ENCODE measurements around the gene FFAR4. TPM values are rescaled to one million over a fixed set of nuclear protein-coding genes. Genes with fewer than 3 reads are reported as not detected.

FFAR4 gene
- total RNA-seq, 1 donor from 2014 or later, result not detected

- DNase-seq (ENCODE audit: low spot score), result no peak
- Mint-ChIP-seq H3K36me3 (ENCODE audit: low read depth) (no peaks in the 10 kb centered on the region), H3K4me1 (ENCODE audit: low read depth) (no peaks in the 10 kb centered on the region), H3K27ac (no peak overlapping the region), H3K9me3 (peaks cover 11% of the 10 kb centered on the region), H3K4me3 (no peak overlapping the region), H3K27me3 (ENCODE audit: insufficient read depth) (peaks cover 7% of the 10 kb centered on the region)
- intact Hi-C loops (cut with micrococcal nuclease), result no loop called here
Observed at GRCh38 chr10:93579089-93579488, 12.6 kb downstream of the FFAR4 start.

DNA sequence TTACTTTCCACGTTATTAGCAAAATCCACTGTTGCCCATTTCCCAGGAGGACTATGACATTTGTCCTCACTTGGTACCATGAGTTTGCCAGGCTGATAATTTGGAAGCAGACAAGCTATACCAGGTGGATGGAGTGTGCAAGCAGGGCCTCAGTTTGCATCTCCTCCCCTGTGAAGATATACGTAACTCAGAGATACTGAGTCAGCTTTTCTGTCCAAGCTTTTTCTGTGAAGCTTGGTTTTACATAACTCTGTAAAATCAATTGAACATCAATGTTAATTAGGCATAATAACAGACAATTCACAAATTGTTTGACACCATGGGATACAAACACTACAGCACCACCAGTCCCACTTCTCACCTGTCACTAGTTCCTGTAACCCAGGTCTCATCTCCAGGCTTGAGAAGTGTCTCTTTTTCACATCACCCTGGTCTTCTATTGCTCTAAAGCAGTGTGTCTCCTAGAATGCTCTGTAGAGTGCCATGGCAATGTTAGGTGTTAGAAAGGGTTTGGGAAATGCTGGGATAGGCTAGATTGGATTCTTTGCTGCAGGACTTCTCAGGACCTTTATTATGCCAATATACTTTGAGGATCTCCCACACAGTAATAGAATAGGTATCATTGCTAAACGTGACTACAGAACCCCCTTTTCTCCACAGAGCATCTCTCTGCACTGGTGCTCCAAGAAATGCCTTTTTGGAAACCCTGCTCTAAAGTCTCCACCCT is 13.7 kb downstream of the FFAR4 start:
- Mint-ChIP-seq H3K9me3 (peaks cover 11% of the 10 kb centered on the region), H3K36me3 (ENCODE audit: low read depth) (no peaks in the 10 kb centered on the region), H3K27me3 (ENCODE audit: insufficient read depth) (peaks cover 6% of the 10 kb centered on the region), H3K4me3 (no peak overlapping the region), H3K27ac (no peak overlapping the region), H3K4me1 (ENCODE audit: low read depth) (no peaks in the 10 kb centered on the region)
- intact Hi-C loops (cut with micrococcal nuclease), result no loop called here
- no peak for DNase-seq (ENCODE audit: low spot score)

DNA sequence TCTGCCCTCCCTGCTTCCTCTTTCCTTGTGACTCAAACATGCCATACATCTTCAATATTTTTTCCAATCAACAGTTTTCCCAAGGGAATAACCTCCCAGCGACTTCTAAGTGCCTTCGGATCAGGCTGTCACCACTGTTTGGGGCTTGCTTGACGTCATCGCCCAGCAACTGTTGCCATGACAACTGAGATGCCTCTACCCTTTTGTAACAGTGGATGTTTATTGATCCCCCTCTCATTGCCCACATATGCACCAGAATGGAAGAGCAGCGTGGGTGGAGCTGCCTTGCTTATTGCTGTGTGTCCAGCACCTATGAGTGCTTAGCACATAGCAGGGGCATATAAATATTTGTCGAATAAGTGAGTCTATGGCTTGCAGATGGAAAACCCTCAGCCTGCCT is 14.4 kb downstream of the FFAR4 start:
- intact Hi-C loops (cut with micrococcal nuclease), result no loop called here
- H3K27me3 Mint-ChIP-seq (ENCODE audit: insufficient read depth), result peaks cover 6% of the 10 kb centered on the region

GRCh38 chr10:93584445-93584844 is 18.0 kb downstream of the FFAR4 start:
- Mint-ChIP-seq H3K27me3 (ENCODE audit: insufficient read depth) (peaks cover 6% of the 10 kb centered on the region), H3K27ac (no peak overlapping the region), H3K4me3 (no peak overlapping the region), H3K9me3 (peaks cover 8% of the 10 kb centered on the region), H3K36me3 (ENCODE audit: low read depth) (no peaks in the 10 kb centered on the region), H3K4me1 (ENCODE audit: low read depth) (no peaks in the 10 kb centered on the region)
- intact Hi-C loops (cut with micrococcal nuclease), result no loop called here
- DNase-seq (ENCODE audit: low spot score), result no peak

More for the DNA sequence above, 14.4 kb downstream of the FFAR4 start:
- H3K9me3 Mint-ChIP-seq, result peaks cover 11% of the 10 kb centered on the region
- no peak overlapping the region for H3K4me3 Mint-ChIP-seq
- no peak for DNase-seq (ENCODE audit: low spot score)
- no peaks in the 10 kb centered on the region for H3K36me3 Mint-ChIP-seq (ENCODE audit: low read depth)
- H3K27ac Mint-ChIP-seq, result no peak overlapping the region
- no peaks in the 10 kb centered on the region for H3K4me1 Mint-ChIP-seq (ENCODE audit: low read depth)

GRCh38 chr10:93589648-93590562 is 23.4 kb downstream of the FFAR4 start:
- Mint-ChIP-seq H3K4me3 (no peak overlapping the region), H3K9me3 (no peaks in the 10 kb centered on the region), H3K27ac (no peak overlapping the region), H3K36me3 (ENCODE audit: low read depth) (no peaks in the 10 kb centered on the region), H3K27me3 (ENCODE audit: insufficient read depth) (peaks cover 4% of the 10 kb centered on the region), H3K4me1 (ENCODE audit: low read depth) (no peaks in the 10 kb centered on the region)
- intact Hi-C loops (cut with micrococcal nuclease), result no loop called here
- DNase-seq (ENCODE audit: low spot score), result no peak

- DNase-seq (ENCODE audit: low spot score), result no peak
- Mint-ChIP-seq H3K4me3 (no peak overlapping the region), H3K27ac (no peak overlapping the region), H3K36me3 (ENCODE audit: low read depth) (no peaks in the 10 kb centered on the region), H3K27me3 (ENCODE audit: insufficient read depth) (peaks cover 4% of the 10 kb centered on the region), H3K9me3 (no peaks in the 10 kb centered on the region), H3K4me1 (ENCODE audit: low read depth) (no peaks in the 10 kb centered on the region)
- intact Hi-C loops (cut with micrococcal nuclease), result no loop called here
Observed at GRCh38 chr10:93590638-93591037, 24.2 kb downstream of the FFAR4 start.

- intact Hi-C loops (cut with micrococcal nuclease), result no loop called here
- no peaks in the 10 kb centered on the region for H3K9me3 Mint-ChIP-seq
- H3K27me3 Mint-ChIP-seq (ENCODE audit: insufficient read depth), result peaks cover 4% of the 10 kb centered on the region
- no peak overlapping the region for H3K27ac Mint-ChIP-seq
- no peak for DNase-seq (ENCODE audit: low spot score)
- H3K36me3 Mint-ChIP-seq (ENCODE audit: low read depth), result no peaks in the 10 kb centered on the region
- no peaks in the 10 kb centered on the region for H3K4me1 Mint-ChIP-seq (ENCODE audit: low read depth)
- no peak overlapping the region for H3K4me3 Mint-ChIP-seq
Observed at GRCh38 chr10:93591065-93591808, 24.8 kb downstream of the FFAR4 start.

DNA sequence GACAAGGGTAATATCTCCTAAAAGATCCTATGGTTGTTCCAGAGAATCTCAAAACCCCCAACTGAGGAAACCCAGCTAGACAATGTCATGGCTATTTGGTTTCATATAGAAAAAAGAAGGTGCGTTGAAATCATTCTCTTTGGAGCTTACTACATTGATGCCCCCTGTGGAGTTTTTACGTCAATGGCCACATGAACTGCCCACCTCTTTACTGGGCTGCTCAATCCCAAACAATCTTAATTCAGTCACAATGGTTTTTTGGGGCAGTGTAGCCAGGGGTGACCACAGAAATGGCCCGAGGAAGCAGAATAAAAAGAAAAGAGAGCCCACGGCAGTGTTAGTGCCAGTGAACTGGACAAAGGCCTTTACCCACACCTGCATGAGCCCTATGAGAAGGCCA is 26.8 kb downstream of the FFAR4 start:
- H3K9me3 Mint-ChIP-seq, result no peaks in the 10 kb centered on the region
- intact Hi-C loops (cut with micrococcal nuclease), result no loop called here

DNA sequence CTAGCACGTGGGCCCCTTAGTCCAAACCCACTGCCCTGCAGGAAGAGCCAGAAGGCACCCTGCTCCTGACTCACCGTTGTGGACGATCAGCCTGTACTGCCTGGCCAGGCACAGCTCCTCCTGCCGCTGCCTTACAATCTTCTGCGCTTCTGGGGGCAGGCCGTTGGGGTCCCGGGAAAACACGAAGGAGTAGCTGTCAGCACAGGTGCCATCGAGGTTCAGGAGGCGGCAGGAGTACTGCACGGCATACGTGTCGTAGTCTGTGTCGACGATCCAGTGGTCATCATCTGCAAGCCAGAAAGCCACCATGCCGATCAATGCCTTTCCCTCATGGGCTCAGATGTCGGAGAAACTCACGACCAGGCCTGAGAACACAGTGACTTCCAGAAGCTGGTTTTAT is 27.3 kb downstream of the FFAR4 start:
- Mint-ChIP-seq H3K9me3 (no peaks in the 10 kb centered on the region), H3K4me3 (no peak overlapping the region), H3K27ac (no peak overlapping the region), H3K36me3 (ENCODE audit: low read depth) (no peaks in the 10 kb centered on the region), H3K4me1 (ENCODE audit: low read depth) (no peaks in the 10 kb centered on the region), H3K27me3 (ENCODE audit: insufficient read depth) (peaks cover 6% of the 10 kb centered on the region)
- intact Hi-C loops (cut with micrococcal nuclease), result no loop called here
- DNase-seq (ENCODE audit: low spot score), result no peak

More for the DNA sequence above, 26.8 kb downstream of the FFAR4 start:
- Mint-ChIP-seq H3K4me1 (ENCODE audit: low read depth) (no peaks in the 10 kb centered on the region), H3K36me3 (ENCODE audit: low read depth) (no peaks in the 10 kb centered on the region), H3K27me3 (ENCODE audit: insufficient read depth) (peaks cover 5% of the 10 kb centered on the region), H3K4me3 (no peak overlapping the region), H3K27ac (no peak overlapping the region)
- no peak for DNase-seq (ENCODE audit: low spot score)

DNA sequence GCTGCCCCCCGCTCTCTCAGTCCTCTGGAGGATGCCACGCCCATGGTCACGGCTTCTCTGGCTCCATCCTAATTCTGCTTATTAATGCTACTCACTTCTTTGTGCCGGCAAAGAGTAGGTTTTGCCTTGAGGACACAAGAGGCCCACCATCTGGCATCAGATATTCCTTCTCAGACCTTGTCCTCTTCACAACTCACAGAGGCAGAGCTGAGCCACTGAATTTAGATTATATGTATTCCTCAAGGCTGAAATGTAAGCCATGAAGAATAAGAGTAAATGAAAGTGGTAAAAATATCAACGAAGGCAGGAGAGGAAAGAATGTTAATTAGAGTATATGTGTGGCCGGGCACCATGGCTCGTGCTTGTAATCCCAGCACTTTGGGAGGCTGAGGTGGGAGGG is 28.1 kb downstream of the FFAR4 start:
- H3K9me3 Mint-ChIP-seq, result no peaks in the 10 kb centered on the region
- H3K4me3 Mint-ChIP-seq, result no peak overlapping the region
- H3K27me3 Mint-ChIP-seq (ENCODE audit: insufficient read depth), result peaks cover 6% of the 10 kb centered on the region
- intact Hi-C loops (cut with micrococcal nuclease), result no loop called here
- DNase-seq (ENCODE audit: low spot score), result no peak
- H3K4me1 Mint-ChIP-seq (ENCODE audit: low read depth), result no peaks in the 10 kb centered on the region
- H3K36me3 Mint-ChIP-seq (ENCODE audit: low read depth), result no peaks in the 10 kb centered on the region
- H3K27ac Mint-ChIP-seq, result no peak overlapping the region

GRCh38 chr10:93595378-93596161 is 29.1 kb downstream of the FFAR4 start:
- peaks cover 15% of the 10 kb centered on the region for H3K27me3 Mint-ChIP-seq (ENCODE audit: insufficient read depth)
- no peaks in the 10 kb centered on the region for H3K4me1 Mint-ChIP-seq (ENCODE audit: low read depth)
- H3K36me3 Mint-ChIP-seq (ENCODE audit: low read depth), result no peaks in the 10 kb centered on the region
- no peak for DNase-seq (ENCODE audit: low spot score)
- intact Hi-C loops (cut with micrococcal nuclease), result no loop called here
- H3K27ac Mint-ChIP-seq, result no peak overlapping the region
- no peak overlapping the region for H3K4me3 Mint-ChIP-seq
- no peaks in the 10 kb centered on the region for H3K9me3 Mint-ChIP-seq

DNA sequence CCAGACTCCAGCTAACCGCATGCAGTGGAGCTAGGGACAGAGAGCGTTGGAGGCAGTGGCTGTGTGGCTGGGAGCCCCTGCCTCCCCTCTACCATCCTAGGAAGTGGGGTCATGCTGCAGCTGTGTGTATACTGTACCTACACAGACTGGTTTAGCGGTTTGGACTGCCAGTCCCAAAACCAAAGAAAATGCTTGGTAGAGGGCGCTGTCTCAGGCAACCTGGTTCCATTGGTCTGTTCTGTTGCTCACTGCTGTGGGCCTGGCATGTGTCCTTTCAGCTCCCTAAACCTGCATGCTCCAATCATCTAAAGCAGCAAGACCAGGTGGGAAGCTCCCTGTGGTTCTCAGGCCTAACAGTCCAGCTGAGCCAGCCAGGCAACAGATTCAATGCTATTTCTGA is 30.1 kb downstream of the FFAR4 start:
- intact Hi-C loops (cut with micrococcal nuclease), result no loop called here
- no peaks in the 10 kb centered on the region for H3K9me3 Mint-ChIP-seq
- no peak overlapping the region for H3K27ac Mint-ChIP-seq
- no peak for DNase-seq (ENCODE audit: low spot score)
- H3K4me3 Mint-ChIP-seq, result no peak overlapping the region
- H3K4me1 Mint-ChIP-seq (ENCODE audit: low read depth), result no peaks in the 10 kb centered on the region
- no peaks in the 10 kb centered on the region for H3K36me3 Mint-ChIP-seq (ENCODE audit: low read depth)
- peaks cover 17% of the 10 kb centered on the region for H3K27me3 Mint-ChIP-seq (ENCODE audit: insufficient read depth)
